ENCODE data around the gene TMEM174. TPM values are rescaled to one million over a fixed set of nuclear protein-coding genes. Genes with fewer than 3 reads are reported as not detected.

TMEM174 gene
- polyA plus RNA-seq, 1 donor: not detected

DNA sequence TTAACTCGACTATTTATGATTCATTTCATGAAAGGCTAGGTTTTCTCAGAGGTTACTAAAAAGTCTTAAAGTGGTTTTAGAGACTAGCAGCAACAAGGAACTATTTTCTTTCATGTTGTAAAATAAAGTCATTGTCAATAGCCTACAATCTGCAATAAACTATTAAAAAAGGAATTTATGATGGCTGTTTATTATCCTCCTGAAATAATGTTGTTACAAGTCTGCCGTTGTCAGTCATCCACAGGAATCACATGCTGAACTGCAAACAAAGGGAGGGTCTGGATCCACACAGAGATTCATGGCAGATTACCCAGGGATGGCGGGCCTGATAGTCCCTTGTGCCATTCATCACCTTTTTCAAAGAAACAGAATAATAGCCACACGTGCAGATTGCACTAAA, 49.2 kb downstream of the TMEM174 start:
- DNase-seq (ENCODE audit: low read depth): no peak

Other genes with a start within 250 kb of the TMEM174 start
- gene FCHO2, start 217.2 kb upstream of the TMEM174 start, polyA plus RNA-seq (ENCODE audit: insufficient read length): 15.9 TPM
- 0.58 TPM for gene TMEM171, start 52.6 kb upstream of the TMEM174 start, polyA plus RNA-seq (ENCODE audit: insufficient read length)

Data from forelimb muscle (tissue), 1 donor.